Left lung (tissue), 10 donors: ENCODE data around the gene AP2S1. TPM values are rescaled to one million over a fixed set of nuclear protein-coding genes. Genes with fewer than 3 reads are reported as not detected.
"Not testable (repeated sequence)": the region's sequence is repeated elsewhere in the genome, so short reads cannot be mapped to it uniquely, and the experiment has no call there.

ENCODE experiments used
- ATAC-seq: fragments of 200-7000 bp; cut with Tn5 transposase; one replicate; pipeline ENCODE4 v1.9.1; 2020; ENCODE audit warnings: moderate library complexity
- DNase-seq, 4 donors: peaks; one replicate each; pipeline ENCODE4 v3.0.0-alpha.2; 2013 to 2020
- H3K27ac ChIP-seq, 2 donors: fragments of 200-600 bp; sonication (generic) in 1 of 2; one replicate each; pipeline versions ENCODE4 v1.5.0 to v1.8.0; 2020 to 2021
- H3K27me3 ChIP-seq, 2 donors: fragments of 200-600 bp; sonication (generic) in 1 of 2; one replicate each; pipeline versions ENCODE4 v1.5.0 to v1.8.0; 2020 to 2021
- H3K36me3 ChIP-seq, 2 donors: fragments of 200-600 bp; sonication (generic) in 1 of 2; one replicate each; pipeline versions ENCODE4 v1.5.0 to v1.8.0; 2020 to 2021
- H3K4me1 ChIP-seq, 2 donors: fragments of 200-600 bp; one replicate each; pipeline ENCODE4 v1.8.0; 2021
- H3K4me3 ChIP-seq, 2 donors: fragments of 200-600 bp; sonication (generic) in 1 of 2; one replicate each; pipeline versions ENCODE4 v1.5.0 to v1.8.0; 2020 to 2021; ENCODE audit warnings: mild to moderate bottlenecking in 1 of 2
- H3K9me3 ChIP-seq, 2 donors: fragments of 200-600 bp; sonication (generic) in 1 of 2; one replicate each; pipeline versions ENCODE4 v1.5.0 to v1.8.0; 2020 to 2021
- intact Hi-C, 2 donors: fragments of 100-400 bp; cut with DNase I; formaldehyde crosslinking; loops; one replicate each; pipeline versions ENCODE4 v1.11.2 to v1.14.2; 2022
- polyA plus RNA-seq, 6 donors: library from polyadenylated mRNA; unstranded; fragments of 120-200 nt; gene quantifications; one replicate each; pipeline ENCODE4 v1.2.1, GENCODE V29; 2013; ENCODE audit not compliant: insufficient read length in 6 of 6
- total RNA-seq, 2 donors: library from RNA; stranded (reverse); fragmentation: NEBNext Ultra II Directional; extraction: Animal tissue kit (Norgen Biotek cat#: 25700); gene quantifications; one replicate each; pipeline ENCODE4 v1.2.1, GENCODE V29; 2021
- TF ChIP-seq, protein P1 (sequence below), 2 donors: fragments of 200-600 bp; sonication (generic) in 1 of 2; IDR thresholded peaks; one replicate each; pipeline versions ENCODE4 v1.5.0 to v1.8.0; 2021; ENCODE audit warnings: antibody characterized with exemption in 2 of 2
- donor health status: DM: no; HTN: yes; CAD: no.
- donor health status: DM: no; HTN: no; CAD: no.

Gene AP2S1
- total and polyA plus RNA-seq, 8 donors, result 92.3 to 163 (median 113) TPM

DNA sequence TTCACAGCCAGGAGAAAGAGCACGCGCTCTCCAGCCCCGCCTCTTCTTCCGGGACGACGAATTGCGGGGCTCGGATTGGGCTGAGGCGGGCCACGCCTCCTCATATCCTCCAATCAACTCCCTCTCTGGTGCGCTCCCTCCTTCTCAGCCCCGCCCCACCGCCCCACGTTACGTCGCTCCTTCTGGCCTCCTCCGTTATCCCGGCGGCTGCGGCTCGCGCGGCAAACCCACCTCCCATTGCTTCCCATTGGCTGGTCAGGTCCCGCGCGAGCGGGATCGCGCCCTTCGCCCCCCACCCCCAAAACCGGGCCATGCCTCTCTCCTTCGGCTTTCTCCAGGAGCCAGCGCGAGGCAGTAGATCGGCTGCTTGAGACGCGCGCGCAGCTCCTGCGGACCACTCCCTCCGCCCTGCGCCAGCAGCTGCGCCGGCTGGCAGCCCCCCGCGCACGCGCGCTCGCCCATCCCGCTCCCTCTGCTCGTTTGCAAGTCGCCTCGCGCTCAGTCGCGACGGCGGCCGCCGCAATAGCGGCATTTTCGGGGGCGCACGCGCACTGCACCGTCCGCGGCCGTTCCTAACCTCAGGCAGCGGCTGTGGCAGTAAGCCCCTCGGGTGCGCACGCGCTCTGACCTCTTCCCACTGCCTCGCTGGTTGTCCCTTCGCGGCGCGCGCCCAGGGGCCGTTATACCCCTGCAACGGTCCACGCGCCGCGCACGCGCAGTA, 9.6 kb upstream of the AP2S1 start:
- Histone ChIP-seq H3K27ac (peak overlapping the region; percentile 94 to 98), H3K4me3 (peak overlapping the region; percentile 74 to 88), H3K9me3 (no peaks in the 10 kb centered on the region), H3K27me3 (no peaks in the 10 kb centered on the region), H3K4me1 (peaks cover 11 to 70% of the 10 kb centered on the region in 2 donors), H3K36me3 (no peaks in the 10 kb centered on the region)
- intact Hi-C loops, result loop anchor here in 1 of 2 donors (2.0 to 10.0 kb wide), 2 partner anchors 55 to 131 kb away; no protein-coding TSS in a partner anchor
- DNase-seq, result peak; percentile 97 to 99 (median 98)
- TF ChIP-seq, protein P1, sequence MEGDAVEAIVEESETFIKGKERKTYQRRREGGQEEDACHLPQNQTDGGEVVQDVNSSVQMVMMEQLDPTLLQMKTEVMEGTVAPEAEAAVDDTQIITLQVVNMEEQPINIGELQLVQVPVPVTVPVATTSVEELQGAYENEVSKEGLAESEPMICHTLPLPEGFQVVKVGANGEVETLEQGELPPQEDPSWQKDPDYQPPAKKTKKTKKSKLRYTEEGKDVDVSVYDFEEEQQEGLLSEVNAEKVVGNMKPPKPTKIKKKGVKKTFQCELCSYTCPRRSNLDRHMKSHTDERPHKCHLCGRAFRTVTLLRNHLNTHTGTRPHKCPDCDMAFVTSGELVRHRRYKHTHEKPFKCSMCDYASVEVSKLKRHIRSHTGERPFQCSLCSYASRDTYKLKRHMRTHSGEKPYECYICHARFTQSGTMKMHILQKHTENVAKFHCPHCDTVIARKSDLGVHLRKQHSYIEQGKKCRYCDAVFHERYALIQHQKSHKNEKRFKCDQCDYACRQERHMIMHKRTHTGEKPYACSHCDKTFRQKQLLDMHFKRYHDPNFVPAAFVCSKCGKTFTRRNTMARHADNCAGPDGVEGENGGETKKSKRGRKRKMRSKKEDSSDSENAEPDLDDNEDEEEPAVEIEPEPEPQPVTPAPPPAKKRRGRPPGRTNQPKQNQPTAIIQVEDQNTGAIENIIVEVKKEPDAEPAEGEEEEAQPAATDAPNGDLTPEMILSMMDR (IDR thresholded peaks at IDR 0.05), result no peak
- peak; percentile 85 for ATAC-seq

DNA sequence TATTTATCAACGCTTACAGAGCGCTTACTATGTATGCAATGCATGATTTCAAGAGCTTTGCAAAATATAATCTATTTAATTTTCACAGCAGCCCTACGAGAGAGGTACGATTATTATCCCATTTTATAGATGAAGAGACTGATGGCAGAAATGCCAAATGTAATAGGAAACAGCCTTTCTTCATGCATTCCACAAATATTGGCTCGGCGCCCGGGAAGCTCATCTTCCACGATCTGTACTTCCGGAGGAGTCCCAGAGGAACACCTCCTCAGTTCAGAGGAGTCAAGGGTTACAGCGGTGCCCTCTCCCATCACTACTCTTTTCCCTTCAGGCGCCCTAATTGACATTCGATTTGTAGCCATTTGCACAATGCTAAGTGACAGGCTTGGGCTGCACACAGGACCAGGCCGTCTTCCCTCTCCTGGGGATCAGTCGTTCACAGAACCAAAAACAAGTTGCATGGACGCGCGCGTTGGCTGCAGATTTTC, 9.0 kb upstream of the AP2S1 start:
- intact Hi-C loops, result loop anchor here in 1 of 2 donors (2.0 to 10.0 kb wide), 2 partner anchors 55 to 131 kb away; no protein-coding TSS in a partner anchor
- no peaks in the 10 kb centered on the region for H3K9me3 ChIP-seq
- H3K36me3 ChIP-seq, result no peaks in the 10 kb centered on the region
- H3K4me3 ChIP-seq, result peak overlapping the region; percentile 74 to 88
- no peak for ATAC-seq
- H3K4me1 ChIP-seq, result peaks cover 11 to 65% of the 10 kb centered on the region in 2 donors
- H3K27ac ChIP-seq, result peak overlapping the region; percentile 30 to 98
- H3K27me3 ChIP-seq, result no peaks in the 10 kb centered on the region
- TF ChIP-seq, protein P1 (IDR thresholded peaks at IDR 0.05), result no peak
- DNase-seq, result peak in 1 of 4 donors; percentile 56

DNA sequence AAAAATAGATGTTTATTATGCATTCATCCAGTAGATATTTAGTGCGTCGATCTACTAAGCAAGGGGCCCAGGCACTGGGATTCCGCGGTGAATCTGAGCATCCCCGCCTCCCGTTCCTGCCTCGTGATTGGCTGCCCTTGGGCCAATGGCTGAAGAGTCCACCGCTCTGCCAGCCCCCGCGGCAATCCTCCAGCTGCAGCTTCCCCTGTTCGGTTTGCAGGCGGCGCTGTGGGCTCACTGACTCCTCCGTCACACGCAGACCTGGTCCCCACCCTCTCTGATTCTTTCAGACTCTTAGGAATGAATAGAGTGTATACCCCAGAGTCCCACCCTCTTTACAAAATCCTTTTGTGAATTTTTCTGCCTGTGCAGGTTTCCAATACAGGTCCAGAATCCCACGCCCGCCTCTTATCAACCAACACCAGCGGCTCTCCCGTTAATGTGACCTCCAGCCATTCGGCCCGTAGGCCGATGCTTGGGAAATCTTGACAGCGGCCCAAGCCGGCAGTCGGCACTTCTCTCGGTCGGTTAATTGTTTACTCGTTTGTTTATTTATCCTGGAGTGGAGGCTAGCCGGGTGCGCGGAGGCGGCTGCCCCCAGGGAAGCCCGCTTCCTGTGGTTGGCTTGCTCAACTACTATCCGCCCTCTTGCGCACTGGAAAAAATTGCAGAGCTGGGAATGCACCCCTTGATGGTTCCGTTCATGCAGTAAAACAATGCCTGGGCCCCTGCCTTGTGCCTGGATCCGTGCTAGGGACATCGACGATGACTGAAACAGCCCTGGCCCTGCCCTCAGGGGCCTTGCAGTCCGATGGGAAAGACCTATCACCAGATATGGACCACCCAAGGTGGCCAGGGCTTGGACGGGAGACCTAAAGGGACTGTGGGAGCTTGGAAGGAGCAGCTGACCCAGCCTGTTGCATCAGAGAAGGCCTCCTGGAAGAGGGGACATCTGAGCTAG, 5.7 kb upstream of the AP2S1 start:
- Histone ChIP-seq H3K27me3 (no peaks in the 10 kb centered on the region), H3K4me3 (peak overlapping the region; percentile 27 to 35), H3K9me3 (no peaks in the 10 kb centered on the region), H3K27ac (peak overlapping the region; percentile 84 to 89), H3K4me1 (peaks cover 0 to 33% of the 10 kb centered on the region in 2 donors), H3K36me3 (no peaks in the 10 kb centered on the region)
- DNase-seq, result peak; percentile 94 to 97 (median 97)
- intact Hi-C loops, result no loop called here
- ATAC-seq, result peak; percentile 81
- TF ChIP-seq, protein P1 (IDR thresholded peaks at IDR 0.05), result peak; percentile 57 to 67

DNA sequence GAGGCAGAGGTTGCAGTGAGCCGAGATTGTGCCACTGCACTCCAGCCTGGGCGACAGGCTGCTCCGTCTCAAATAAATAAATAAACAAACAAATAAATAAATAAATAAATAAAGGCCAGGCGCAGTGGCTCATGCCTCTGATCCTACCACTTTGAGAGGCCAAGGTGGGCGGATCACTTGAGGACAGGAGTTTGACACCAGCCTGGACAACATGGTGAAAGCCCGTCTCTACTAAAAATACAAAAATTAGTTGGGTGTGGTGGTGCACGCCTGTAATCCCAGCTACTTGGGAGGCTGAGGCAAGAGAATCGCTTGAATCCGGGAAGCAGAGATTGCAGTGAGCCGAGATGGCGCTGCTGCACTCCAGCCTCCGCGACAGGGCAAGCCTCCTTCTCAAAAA, 4.1 kb upstream of the AP2S1 start:
- H3K27ac ChIP-seq, H3K4me3 ChIP-seq, intact Hi-C loops, ATAC-seq, H3K27me3 ChIP-seq, H3K9me3 ChIP-seq, H3K36me3 ChIP-seq: not testable (repeated sequence)
- H3K4me1 ChIP-seq, result peaks cover 0 to 36% of the 10 kb centered on the region in 2 donors
- DNase-seq, result peak in 1 of 4 donors; percentile 18

DNA sequence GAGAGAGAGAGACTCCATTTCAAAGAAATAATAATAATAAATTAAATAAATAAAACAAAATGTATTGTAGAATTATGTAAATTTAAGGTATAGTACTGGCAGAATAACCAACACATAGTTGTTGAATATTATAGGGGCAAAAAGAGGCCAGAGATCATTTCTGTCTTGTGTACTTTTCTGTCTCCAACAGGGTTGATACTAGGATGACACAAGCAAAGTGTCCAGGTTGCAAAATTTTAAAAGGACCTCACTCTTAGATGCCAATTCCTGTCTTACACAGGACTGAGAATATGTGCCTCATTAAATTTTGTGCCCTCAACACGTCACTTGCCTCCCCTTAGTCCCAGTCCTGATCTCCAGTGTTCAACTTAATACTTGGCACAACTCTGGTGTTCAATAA, 2.2 kb upstream of the AP2S1 start:
- DNase-seq (no peak), ATAC-seq (no peak)
- intact Hi-C loops, result no loop called here
- H3K27ac ChIP-seq, result no peak overlapping the region
- no peaks in the 10 kb centered on the region for H3K9me3 ChIP-seq
- H3K36me3 ChIP-seq, result no peaks in the 10 kb centered on the region
- H3K4me3 ChIP-seq, result no peak overlapping the region
- no peaks in the 10 kb centered on the region for H3K27me3 ChIP-seq
- TF ChIP-seq, protein P1 (IDR thresholded peaks at IDR 0.05), result no peak
- peaks cover 7 to 46% of the 10 kb centered on the region in 2 donors for H3K4me1 ChIP-seq
